ENCODE results near the gene GPR65.

GRCh38 chr14:88032373-88032772, 27.4 kb downstream of the GPR65 start:
- no peak for TF ChIP-seq CTCF (conservative IDR thresholded peaks at IDR 0.05; ENCODE audit: low read length)
- TF ChIP-seq EZH2phosphoT487 (IDR thresholded peaks at IDR 0.05; ENCODE audit: borderline replicate concordance) = no peak
